MM.1S (cell line): ENCODE data around the gene PPP1R9A.

ENCODE experiments used
- DNase-seq: peaks from one replicate; pipeline ENCODE4 v3.0.0-alpha.2; 2015
- H2AFZ ChIP-seq: fragments of 300-600 bp; sonication (generic); 2 replicates; pipeline ENCODE4 v1.6.0; 2016; ENCODE audit warnings: antibody characterized with exemption, low read length
- H3F3A ChIP-seq: fragments of 300-600 bp; sonication (generic); 2 replicates; pipeline ENCODE4 v1.6.1; 2016; ENCODE audit warnings: mild to moderate bottlenecking, antibody characterized with exemption, low read length, moderate library complexity, mixed read lengths; ENCODE audit not compliant: insufficient read depth
- H3K27ac ChIP-seq: fragments of 300-600 bp; sonication (generic); 2 replicates; pipeline ENCODE4 v1.5.1; 2016; ENCODE audit warnings: mild to moderate bottlenecking, low read length
- H3K27me3 ChIP-seq: fragments of 300-600 bp; sonication (generic); replicated peaks from 2 replicates; pipeline ENCODE4 v1.6.0; 2016; ENCODE audit warnings: low read length; ENCODE audit not compliant: insufficient read depth
- H3K36me3 ChIP-seq: fragments of 300-600 bp; sonication (generic); replicated peaks from 2 replicates; pipeline ENCODE4 v1.6.1; 2016; ENCODE audit warnings: mild to moderate bottlenecking, low read length, mixed read lengths; ENCODE audit not compliant: insufficient read depth
- H3K4me1 ChIP-seq: fragments of 300-600 bp; sonication (generic); 2 replicates; pipeline ENCODE4 v1.6.1; 2016; ENCODE audit warnings: low read length, mixed read lengths
- H3K4me2 ChIP-seq: fragments of 300-600 bp; sonication (generic); 2 replicates; pipeline ENCODE4 v1.6.0; 2016; ENCODE audit warnings: low read depth, low read length
- H3K4me3 ChIP-seq: fragments of 300-600 bp; sonication (generic); 2 replicates; pipeline ENCODE4 v1.5.1; 2016; ENCODE audit warnings: low read length, mixed read lengths
- H3K79me2 ChIP-seq: fragments of 300-600 bp; sonication (generic); 2 replicates; pipeline ENCODE4 v1.6.1; 2016; ENCODE audit warnings: mixed run types, low read length, mixed read lengths
- H3K9ac ChIP-seq: fragments of 300-600 bp; sonication (generic); 2 replicates; pipeline ENCODE4 v1.6.1; 2016; ENCODE audit warnings: low read length, mixed read lengths
- H3K9me2 ChIP-seq: fragments of 300-600 bp; sonication (generic); replicated peaks from 2 replicates; pipeline ENCODE4 v1.6.1; 2016; ENCODE audit warnings: mild to moderate bottlenecking, low read length, mixed read lengths; ENCODE audit not compliant: insufficient read depth
- H3K9me3 ChIP-seq: fragments of 300-600 bp; sonication (generic); replicated peaks from 2 replicates; pipeline ENCODE4 v1.6.1; 2016; ENCODE audit warnings: mild to moderate bottlenecking, low read length, mixed read lengths; ENCODE audit not compliant: insufficient read depth
- H4K20me1 ChIP-seq: fragments of 300-600 bp; sonication (generic); 2 replicates; pipeline ENCODE4 v1.6.1; 2016; ENCODE audit warnings: mild to moderate bottlenecking, low read length, moderate library complexity, mixed read lengths; ENCODE audit not compliant: insufficient read depth
- EZH2 ChIP-seq: fragments of 300-600 bp; sonication (generic); optimal IDR thresholded peaks from 2 replicates; pipeline ENCODE3; 2017; ENCODE audit warnings: low read depth, mild to moderate bottlenecking, antibody characterized with exemption, low read length, mixed read lengths
- EZH2phosphoT487 ChIP-seq: fragments of 300-600 bp; sonication (generic); IDR thresholded peaks from 2 replicates; pipeline ENCODE4 v1.6.1; 2018; ENCODE audit warnings: antibody characterized with exemption, low read length
- TF ChIP-seq, protein P1 (sequence below): fragments of 300-600 bp; sonication (generic); IDR thresholded peaks from 2 replicates; pipeline ENCODE4 v1.5.1; 2016; ENCODE audit warnings: antibody characterized with exemption, low read length, mixed read lengths

PPP1R9A gene

GRCh38 chr7:95126053-95126709, 218.8 kb downstream of the PPP1R9A start:
- Histone ChIP-seq H3K36me3 (no peaks in the 10 kb centered on the region; the same call in 1 of the 2 replicates), H3F3A (no peaks in the 10 kb centered on the region), H3K9me3 (no peaks in the 10 kb centered on the region), H3K79me2 (no peaks in the 10 kb centered on the region), H3K9me2 (no peaks in the 10 kb centered on the region), H2AFZ (no peak overlapping the region), H4K20me1 (no peaks in the 10 kb centered on the region), H3K27ac (no peak overlapping the region), H3K9ac (no peak overlapping the region), H3K4me3 (no peak overlapping the region), H3K27me3 (no peaks in the 10 kb centered on the region), H3K4me1 (no peaks in the 10 kb centered on the region), H3K4me2 (no peak overlapping the region)
- TF ChIP-seq EZH2 = no peak
- TF ChIP-seq, protein P1, sequence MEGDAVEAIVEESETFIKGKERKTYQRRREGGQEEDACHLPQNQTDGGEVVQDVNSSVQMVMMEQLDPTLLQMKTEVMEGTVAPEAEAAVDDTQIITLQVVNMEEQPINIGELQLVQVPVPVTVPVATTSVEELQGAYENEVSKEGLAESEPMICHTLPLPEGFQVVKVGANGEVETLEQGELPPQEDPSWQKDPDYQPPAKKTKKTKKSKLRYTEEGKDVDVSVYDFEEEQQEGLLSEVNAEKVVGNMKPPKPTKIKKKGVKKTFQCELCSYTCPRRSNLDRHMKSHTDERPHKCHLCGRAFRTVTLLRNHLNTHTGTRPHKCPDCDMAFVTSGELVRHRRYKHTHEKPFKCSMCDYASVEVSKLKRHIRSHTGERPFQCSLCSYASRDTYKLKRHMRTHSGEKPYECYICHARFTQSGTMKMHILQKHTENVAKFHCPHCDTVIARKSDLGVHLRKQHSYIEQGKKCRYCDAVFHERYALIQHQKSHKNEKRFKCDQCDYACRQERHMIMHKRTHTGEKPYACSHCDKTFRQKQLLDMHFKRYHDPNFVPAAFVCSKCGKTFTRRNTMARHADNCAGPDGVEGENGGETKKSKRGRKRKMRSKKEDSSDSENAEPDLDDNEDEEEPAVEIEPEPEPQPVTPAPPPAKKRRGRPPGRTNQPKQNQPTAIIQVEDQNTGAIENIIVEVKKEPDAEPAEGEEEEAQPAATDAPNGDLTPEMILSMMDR = no peak
- no peak for TF ChIP-seq EZH2phosphoT487
- no peak for DNase-seq

GRCh38 chr7:95132500-95132899, 225.1 kb downstream of the PPP1R9A start:
- no peak overlapping the region for H3K27ac ChIP-seq
- no peaks in the 10 kb centered on the region for H3F3A ChIP-seq
- H3K27me3 ChIP-seq = no peaks in the 10 kb centered on the region
- no peaks in the 10 kb centered on the region for H3K4me1 ChIP-seq
- H3K9ac ChIP-seq = no peak overlapping the region
- no peaks in the 10 kb centered on the region for H3K36me3 ChIP-seq
- H3K79me2 ChIP-seq = no peaks in the 10 kb centered on the region
- no peak overlapping the region for H2AFZ ChIP-seq
- H4K20me1 ChIP-seq = no peaks in the 10 kb centered on the region
- H3K4me3 ChIP-seq = no peak overlapping the region
- no peak overlapping the region for H3K4me2 ChIP-seq
- H3K9me2 ChIP-seq = no peaks in the 10 kb centered on the region
- no peaks in the 10 kb centered on the region for H3K9me3 ChIP-seq
- TF ChIP-seq EZH2 = no peak
- TF ChIP-seq, protein P1 = no peak
- TF ChIP-seq EZH2phosphoT487 = no peak
- DNase-seq = no peak

DNA sequence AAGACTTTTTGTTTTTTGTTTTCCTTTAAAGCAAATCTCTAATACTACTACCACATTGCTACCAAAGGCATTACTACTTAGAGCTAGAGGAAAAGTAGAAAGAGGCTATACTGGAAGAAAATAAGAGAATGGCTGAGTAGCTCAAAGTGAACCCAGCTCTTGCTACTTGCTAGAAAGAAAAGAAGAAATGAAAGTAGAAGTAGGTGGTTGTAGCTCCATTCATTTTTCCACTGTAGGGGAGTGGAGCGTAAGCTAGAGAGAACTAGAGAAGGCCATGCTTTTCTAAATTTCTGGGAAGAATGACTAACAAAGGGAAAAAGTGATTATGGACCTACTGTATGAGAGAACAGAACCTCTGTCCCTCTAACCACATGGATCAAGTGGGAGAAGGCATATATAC, 232.5 kb downstream of the PPP1R9A start:
- H3K27ac ChIP-seq = no peak overlapping the region
- no peak overlapping the region for H3K4me3 ChIP-seq
- H3K27me3 ChIP-seq = no peaks in the 10 kb centered on the region
- DNase-seq = no peak
- H3K9ac ChIP-seq = no peak overlapping the region
- H3K36me3 ChIP-seq = no peaks in the 10 kb centered on the region
- no peaks in the 10 kb centered on the region for H3K4me1 ChIP-seq
- no peaks in the 10 kb centered on the region for H3K79me2 ChIP-seq
- H4K20me1 ChIP-seq = no peaks in the 10 kb centered on the region
- TF ChIP-seq, protein P1 = no peak
- TF ChIP-seq EZH2phosphoT487 (no peak), EZH2 (no peak)
- no peaks in the 10 kb centered on the region for H3K9me3 ChIP-seq
- no peaks in the 10 kb centered on the region for H3F3A ChIP-seq
- no peak overlapping the region for H2AFZ ChIP-seq
- no peak overlapping the region for H3K4me2 ChIP-seq
- no peaks in the 10 kb centered on the region for H3K9me2 ChIP-seq
